ENCODE results near the gene RAB10. TPM values are rescaled to one million over a fixed set of nuclear protein-coding genes. Genes with fewer than 3 reads are reported as not detected.

The RAB10 gene
- total and polyA plus RNA-seq, 2 of the 13 experiments (the other 11 are each of a cell fraction or from before 2014, with no cell fraction given), result 48.2 to 120 TPM

GRCh38 chr2:26162963-26163362 lies 129.1 kb downstream of the RAB10 start:
- H3K4me2 ChIP-seq (ENCODE audit: low read depth, low read length), result no peak overlapping the region
- no peaks in the 10 kb centered on the region for H3K27me3 ChIP-seq (ENCODE audit: control insufficient read depth in 1 of 2, insufficient read depth in 2 of 2, low read length in 2 of 2)
- ATAC-seq, result no peak
- H2AFZ ChIP-seq (ENCODE audit: low read length), result no peak overlapping the region
- CTCF ChIA-PET (ENCODE audit: low intra/inter-chr PET ratio, low total read pairs), result no interaction called here
- DNase-seq (ENCODE audit: low spot score), result no peak
- no peaks in the 10 kb centered on the region for H3K9me3 ChIP-seq (ENCODE audit: low read length)
- in situ Hi-C loops (cut with HindIII; ENCODE audit: extremely low pct_ligation_motif_present, low pct_unique_long_range_greater_than_20kb) (no loop called here), intact Hi-C loops (cut with micrococcal nuclease; ENCODE audit: unreplicated experiment) (no loop called here)
- FAIRE-seq, result no peak
- peaks cover 12% of the 10 kb centered on the region for H3K4me1 ChIP-seq (ENCODE audit: insufficient read depth, low read length)
- no peaks in the 10 kb centered on the region for H3K79me2 ChIP-seq (ENCODE audit: insufficient read depth, low read length)
- H3K27ac ChIP-seq (ENCODE audit: extremely low read length, insufficient read depth, low read length), result no peak overlapping the region
- POLR2A ChIA-PET, result no interaction called here
- no peak overlapping the region for H3K4me3 ChIP-seq (replicated peaks in 1 of 3; ENCODE audit: insufficient read depth in 1 of 3, low read depth in 2 of 3, low read length in 3 of 3)
- no peaks in the 10 kb centered on the region for H4K20me1 ChIP-seq (ENCODE audit: insufficient read depth, low read length)
- no peak overlapping the region for H3K9ac ChIP-seq (ENCODE audit: insufficient read depth, low read depth, low read length)
- TF ChIP-seq PHF20 (CRISPR knock-in tag; IDR thresholded peaks at IDR 0.05) (no peak), ZNF407 (CRISPR knock-in tag; IDR thresholded peaks at IDR 0.05; ENCODE audit: not compliant biosample characterization) (no peak), ESRRA (CRISPR knock-in tag; IDR thresholded peaks at IDR 0.05; ENCODE audit: low read depth) (no peak), TFE3 (CRISPR knock-in tag; IDR thresholded peaks at IDR 0.05) (no peak), ZNF530 (CRISPR knock-in tag; IDR thresholded peaks at IDR 0.05; ENCODE audit: low read depth) (no peak)
- TF ChIP-seq, protein P1, sequence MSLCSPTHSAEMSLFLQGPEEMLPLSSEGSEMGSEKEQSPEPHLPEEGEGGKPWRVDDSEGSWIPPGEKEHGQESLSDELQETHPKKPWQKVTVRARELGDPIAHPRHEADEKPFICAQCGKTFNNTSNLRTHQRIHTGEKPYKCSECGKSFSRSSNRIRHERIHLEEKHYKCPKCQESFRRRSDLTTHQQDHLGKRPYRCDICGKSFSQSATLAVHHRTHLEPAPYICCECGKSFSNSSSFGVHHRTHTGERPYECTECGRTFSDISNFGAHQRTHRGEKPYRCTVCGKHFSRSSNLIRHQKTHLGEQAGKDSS (CRISPR knock-in tag; IDR thresholded peaks at IDR 0.05; ENCODE audit: borderline replicate concordance, low read depth), result no peak
- TF ChIP-seq, protein P2, sequence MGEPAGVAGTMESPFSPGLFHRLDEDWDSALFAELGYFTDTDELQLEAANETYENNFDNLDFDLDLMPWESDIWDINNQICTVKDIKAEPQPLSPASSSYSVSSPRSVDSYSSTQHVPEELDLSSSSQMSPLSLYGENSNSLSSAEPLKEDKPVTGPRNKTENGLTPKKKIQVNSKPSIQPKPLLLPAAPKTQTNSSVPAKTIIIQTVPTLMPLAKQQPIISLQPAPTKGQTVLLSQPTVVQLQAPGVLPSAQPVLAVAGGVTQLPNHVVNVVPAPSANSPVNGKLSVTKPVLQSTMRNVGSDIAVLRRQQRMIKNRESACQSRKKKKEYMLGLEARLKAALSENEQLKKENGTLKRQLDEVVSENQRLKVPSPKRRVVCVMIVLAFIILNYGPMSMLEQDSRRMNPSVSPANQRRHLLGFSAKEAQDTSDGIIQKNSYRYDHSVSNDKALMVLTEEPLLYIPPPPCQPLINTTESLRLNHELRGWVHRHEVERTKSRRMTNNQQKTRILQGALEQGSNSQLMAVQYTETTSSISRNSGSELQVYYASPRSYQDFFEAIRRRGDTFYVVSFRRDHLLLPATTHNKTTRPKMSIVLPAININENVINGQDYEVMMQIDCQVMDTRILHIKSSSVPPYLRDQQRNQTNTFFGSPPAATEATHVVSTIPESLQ (CRISPR knock-in tag; conservative IDR thresholded peaks at IDR 0.05), result no peak
- TF ChIP-seq, protein P3, sequence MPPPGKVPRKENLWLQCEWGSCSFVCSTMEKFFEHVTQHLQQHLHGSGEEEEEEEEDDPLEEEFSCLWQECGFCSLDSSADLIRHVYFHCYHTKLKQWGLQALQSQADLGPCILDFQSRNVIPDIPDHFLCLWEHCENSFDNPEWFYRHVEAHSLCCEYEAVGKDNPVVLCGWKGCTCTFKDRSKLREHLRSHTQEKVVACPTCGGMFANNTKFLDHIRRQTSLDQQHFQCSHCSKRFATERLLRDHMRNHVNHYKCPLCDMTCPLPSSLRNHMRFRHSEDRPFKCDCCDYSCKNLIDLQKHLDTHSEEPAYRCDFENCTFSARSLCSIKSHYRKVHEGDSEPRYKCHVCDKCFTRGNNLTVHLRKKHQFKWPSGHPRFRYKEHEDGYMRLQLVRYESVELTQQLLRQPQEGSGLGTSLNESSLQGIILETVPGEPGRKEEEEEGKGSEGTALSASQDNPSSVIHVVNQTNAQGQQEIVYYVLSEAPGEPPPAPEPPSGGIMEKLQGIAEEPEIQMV (CRISPR knock-in tag; IDR thresholded peaks at IDR 0.05; ENCODE audit: low read depth), result no peak
- H3K36me3 ChIP-seq (replicated peaks in 1 of 2; ENCODE audit: control insufficient read depth in 1 of 2, insufficient read depth in 2 of 2, low read length in 2 of 2), result no peaks in the 10 kb centered on the region
- WGBS (ENCODE audit: low lambda C conversion rate), result 73% methylated on average over 10 of the region's 10 CpGs
- no TSS peak for BruUV-seq (replicated peaks)

Measured in HepG2 (cell line).